ENCODE results near the gene SKAP2.

- TF ChIP-seq ZNF555 (tag by site-specific recombination; conservative IDR thresholded peaks at IDR 0.05) (no peak), CTCF (tag by site-specific recombination; IDR thresholded peaks at IDR 0.05) (no peak), SP2 (tag by site-specific recombination; IDR thresholded peaks at IDR 0.05) (no peak), PRDM4 (tag by site-specific recombination; IDR thresholded peaks at IDR 0.05) (no peak)
Observed at GRCh38 chr7:26680587-26680986, 183.8 kb downstream of the SKAP2 start.
